ENCODE results near the gene FBXO31. TPM values are rescaled to one million over a fixed set of nuclear protein-coding genes. Genes with fewer than 3 reads are reported as not detected.

The FBXO31 gene
- polyA plus RNA-seq, 6 donors from 2014 or later = 7.5 to 23.9 (median 15.1) TPM

GRCh38 chr16:87326151-87326571 lies 57.4 kb downstream of the FBXO31 start:
- Mint-ChIP-seq H3K36me3 (peaks cover 0 to 5% of the 10 kb centered on the region in 2 donors), H3K27me3 (no peaks in the 10 kb centered on the region), H3K4me3 (peak overlapping the region in 1 of 8 donors; percentile 31), H3K4me1 (peaks cover 0 to 8% (median 7%) of the 10 kb centered on the region in 3 donors), H3K27ac (no peak overlapping the region), H3K9me3 (no peaks in the 10 kb centered on the region)
- ATAC-seq (ENCODE audit: low read depth in 2 of 2) (no peak), DNase-seq (no peak)

- H3K9me3 Mint-ChIP-seq = no peaks in the 10 kb centered on the region
- no peak overlapping the region for H3K4me3 Mint-ChIP-seq
- H3K36me3 Mint-ChIP-seq = no peaks in the 10 kb centered on the region
- H3K27ac Mint-ChIP-seq = peak overlapping the region in 2 of 6 donors; percentile 45 to 82
- DNase-seq (no peak), ATAC-seq (ENCODE audit: low read depth in 2 of 2) (no peak)
- H3K4me1 Mint-ChIP-seq = peaks cover 0 to 8% (median 7%) of the 10 kb centered on the region in 3 donors
- no peaks in the 10 kb centered on the region for H3K27me3 Mint-ChIP-seq
Observed at GRCh38 chr16:87325423-87325858, 58.1 kb downstream of the FBXO31 start.

- Mint-ChIP-seq H3K4me1 (peaks cover 0 to 8% (median 7%) of the 10 kb centered on the region in 3 donors), H3K9me3 (no peaks in the 10 kb centered on the region), H3K27ac (peak overlapping the region in 1 of 6 donors; percentile 28), H3K36me3 (no peaks in the 10 kb centered on the region), H3K27me3 (no peaks in the 10 kb centered on the region), H3K4me3 (peak overlapping the region in 1 of 8 donors; percentile 48)
- DNase-seq = peak; percentile 45
- ATAC-seq (ENCODE audit: low read depth in 2 of 2) = peak; percentile 78 to 83
Observed at GRCh38 chr16:87324411-87325275, 58.9 kb downstream of the FBXO31 start.

- DNase-seq = no peak
- H3K36me3 Mint-ChIP-seq = no peaks in the 10 kb centered on the region
- no peak for ATAC-seq (ENCODE audit: low read depth in 2 of 2)
- no peak overlapping the region for H3K4me3 Mint-ChIP-seq
- no peaks in the 10 kb centered on the region for H3K9me3 Mint-ChIP-seq
- H3K27me3 Mint-ChIP-seq = no peaks in the 10 kb centered on the region
- H3K4me1 Mint-ChIP-seq = peaks cover 0 to 10% (median 7%) of the 10 kb centered on the region in 3 donors
- no peak overlapping the region for H3K27ac Mint-ChIP-seq
Observed at GRCh38 chr16:87323727-87324410, 59.7 kb downstream of the FBXO31 start.

- no peak overlapping the region for H3K27ac Mint-ChIP-seq
- no peaks in the 10 kb centered on the region for H3K9me3 Mint-ChIP-seq
- no peaks in the 10 kb centered on the region for H3K36me3 Mint-ChIP-seq
- no peak for DNase-seq
- H3K4me3 Mint-ChIP-seq = peak overlapping the region in 1 of 8 donors; percentile 15
- peaks cover 7 to 18% (median 14%) of the 10 kb centered on the region in 3 donors for H3K4me1 Mint-ChIP-seq
- ATAC-seq (ENCODE audit: low read depth in 2 of 2) = no peak
- H3K27me3 Mint-ChIP-seq = no peaks in the 10 kb centered on the region
Observed at GRCh38 chr16:87322833-87323726, 60.5 kb downstream of the FBXO31 start.

- Mint-ChIP-seq H3K36me3 (no peaks in the 10 kb centered on the region), H3K27me3 (no peaks in the 10 kb centered on the region), H3K27ac (no peak overlapping the region), H3K9me3 (no peaks in the 10 kb centered on the region), H3K4me1 (peaks cover 12 to 23% (median 22%) of the 10 kb centered on the region in 3 donors), H3K4me3 (no peak overlapping the region)
- ATAC-seq (ENCODE audit: low read depth in 2 of 2) (no peak), DNase-seq (no peak)
Observed at GRCh38 chr16:87322360-87322759, 61.2 kb downstream of the FBXO31 start.

- peaks cover 12 to 30% (median 26%) of the 10 kb centered on the region in 3 donors for H3K4me1 Mint-ChIP-seq
- peak overlapping the region in 1 of 8 donors; percentile 38 for H3K4me3 Mint-ChIP-seq
- no peaks in the 10 kb centered on the region for H3K27me3 Mint-ChIP-seq
- DNase-seq (no peak), ATAC-seq (ENCODE audit: low read depth in 2 of 2) (no peak)
- peak overlapping the region in 1 of 6 donors; percentile 49 for H3K27ac Mint-ChIP-seq
- no peaks in the 10 kb centered on the region for H3K9me3 Mint-ChIP-seq
- no peaks in the 10 kb centered on the region for H3K36me3 Mint-ChIP-seq
Observed at GRCh38 chr16:87321336-87322107, 62.1 kb downstream of the FBXO31 start.

- Mint-ChIP-seq H3K27ac (no peak overlapping the region), H3K4me3 (peak overlapping the region in 1 of 8 donors; percentile 38), H3K27me3 (no peaks in the 10 kb centered on the region), H3K4me1 (peaks cover 12 to 30% (median 22%) of the 10 kb centered on the region in 3 donors), H3K9me3 (no peaks in the 10 kb centered on the region), H3K36me3 (no peaks in the 10 kb centered on the region)
- DNase-seq (no peak), ATAC-seq (ENCODE audit: low read depth in 2 of 2) (no peak)
Observed at GRCh38 chr16:87320510-87321227, 62.9 kb downstream of the FBXO31 start.

GRCh38 chr16:87319997-87320491 lies 63.5 kb downstream of the FBXO31 start:
- Mint-ChIP-seq H3K36me3 (no peaks in the 10 kb centered on the region), H3K27ac (no peak overlapping the region), H3K9me3 (no peaks in the 10 kb centered on the region), H3K4me3 (peak overlapping the region in 1 of 8 donors; percentile 38), H3K27me3 (no peaks in the 10 kb centered on the region), H3K4me1 (peaks cover 12 to 30% (median 20%) of the 10 kb centered on the region in 3 donors)
- DNase-seq (no peak), ATAC-seq (ENCODE audit: low read depth in 2 of 2) (no peak)

- DNase-seq = no peak
- Mint-ChIP-seq H3K4me1 (peaks cover 12 to 23% (median 20%) of the 10 kb centered on the region in 3 donors), H3K9me3 (no peaks in the 10 kb centered on the region), H3K27ac (peak overlapping the region in 2 of 6 donors; percentile 11 to 94), H3K4me3 (peak overlapping the region in 6 of 8 donors; percentile 92 to 98 (median 94)), H3K36me3 (no peaks in the 10 kb centered on the region), H3K27me3 (no peaks in the 10 kb centered on the region)
- no peak for ATAC-seq (ENCODE audit: low read depth in 2 of 2)
Observed at GRCh38 chr16:87319011-87319410, 64.6 kb downstream of the FBXO31 start.

GRCh38 chr16:87317750-87318644 lies 65.6 kb downstream of the FBXO31 start:
- H3K9me3 Mint-ChIP-seq = no peaks in the 10 kb centered on the region
- H3K4me3 Mint-ChIP-seq = peak overlapping the region; percentile 92 to 98 (median 96)
- DNase-seq (no peak), ATAC-seq (ENCODE audit: low read depth in 2 of 2) (peak; percentile 3)
- no peaks in the 10 kb centered on the region for H3K36me3 Mint-ChIP-seq
- H3K27me3 Mint-ChIP-seq = no peaks in the 10 kb centered on the region
- peaks cover 12 to 23% (median 20%) of the 10 kb centered on the region in 3 donors for H3K4me1 Mint-ChIP-seq
- peak overlapping the region; percentile 75 to 98 (median 94) for H3K27ac Mint-ChIP-seq
